DOHH2 (cell line): ENCODE results near the gene PDE6C.

Experiments used
- H3F3A ChIP-seq: fragments of 200-600 bp; sonication (generic), shearing (Covaris generic); 2 replicates; pipeline ENCODE4 v1.6.0; 2016; ENCODE audit warnings: antibody characterized with exemption, mild to moderate bottlenecking; ENCODE audit not compliant: control insufficient read depth, insufficient read depth
- H3K27ac ChIP-seq: fragments of 200-600 bp; sonication (generic); 2 replicates; pipeline ENCODE4 v1.5.1; 2014; ENCODE audit warnings: low read depth, mild to moderate bottlenecking, low read length, moderate library complexity
- H3K27me3 ChIP-seq: fragments of 200-600 bp; sonication (generic); 2 replicates; pipeline ENCODE4 v1.6.1; 2014; ENCODE audit warnings: mild to moderate bottlenecking, low read length, mixed read lengths; ENCODE audit not compliant: control insufficient read depth
- H3K36me3 ChIP-seq: fragments of 200-600 bp; sonication (generic); 2 replicates; pipeline ENCODE4 v1.6.1; 2014; ENCODE audit warnings: mild to moderate bottlenecking, low read length, moderate library complexity, mixed read lengths; ENCODE audit not compliant: control insufficient read depth
- H3K4me1 ChIP-seq: fragments of 200-600 bp; sonication (generic); 2 replicates; pipeline ENCODE4 v1.6.1; 2014; ENCODE audit warnings: mild to moderate bottlenecking, low read length, mixed read lengths; ENCODE audit not compliant: control insufficient read depth
- H3K4me2 ChIP-seq: fragments of 200-600 bp; sonication (generic); 2 replicates; pipeline ENCODE4 v1.6.0; 2014; ENCODE audit warnings: mild to moderate bottlenecking, low read length, moderate library complexity
- H3K4me3 ChIP-seq: fragments of 200-600 bp; sonication (generic); 2 replicates; pipeline ENCODE4 v1.5.1; 2014; ENCODE audit warnings: mild to moderate bottlenecking, low read length, mixed read lengths
- H3K79me2 ChIP-seq: fragments of 200-600 bp; sonication (generic); 2 replicates; pipeline ENCODE4 v1.6.1; 2014; ENCODE audit warnings: mild to moderate bottlenecking, low read length, mixed read lengths; ENCODE audit not compliant: control insufficient read depth
- H3K9me2 ChIP-seq: fragments of 200-600 bp; sonication (generic); replicated peaks from 2 replicates; pipeline ENCODE4 v1.6.1; 2014; ENCODE audit warnings: mild to moderate bottlenecking, low read length, mixed read lengths; ENCODE audit not compliant: control insufficient read depth
- H3K9me3 ChIP-seq: fragments of 200-600 bp; sonication (generic); 2 replicates; pipeline ENCODE4 v1.6.1; 2014; ENCODE audit warnings: antibody characterized with exemption, low read length, mixed read lengths; ENCODE audit not compliant: control insufficient read depth, insufficient read depth
- H4K20me1 ChIP-seq: fragments of 200-600 bp; sonication (generic); 2 replicates; pipeline ENCODE4 v1.6.0; 2014; ENCODE audit warnings: low read depth, mild to moderate bottlenecking, antibody characterized with exemption, low read length, moderate library complexity; ENCODE audit not compliant: control insufficient read depth, insufficient read depth
- CTCF ChIP-seq: fragments of 200-600 bp; sonication (generic); IDR thresholded peaks from one replicate; pipeline ENCODE4 v1.5.1; 2014; ENCODE audit warnings: antibody characterized with exemption, mild to moderate bottlenecking, low read depth, low read length; ENCODE audit not compliant: poor library complexity, severe bottlenecking
- EZH2phosphoT487 ChIP-seq: fragments of 200-600 bp; sonication (generic); IDR thresholded peaks from 2 replicates; pipeline ENCODE4 v1.6.1; 2017; ENCODE audit warnings: borderline replicate concordance, mild to moderate bottlenecking, antibody characterized with exemption, low read length, moderate library complexity, mixed read lengths

The PDE6C gene

GRCh38 chr10:93612311-93612710 lies at the start of gene PDE6C:
TSS of gene PDE6C (plus strand) at chr10:93612537. CDS start at chr10:93612726, 189 bp downstream.
- Histone ChIP-seq H3K4me2 (no peak within 1 kb of the TSS), H3K27me3 (no peaks in the 10 kb centered on the region), H4K20me1 (no peaks in the 10 kb centered on the region), H3K4me3 (no peak within 1 kb of the TSS), H3K9me3 (no peaks in the 10 kb centered on the region), H3K9me2 (no peaks in the 10 kb centered on the region), H3K36me3 (no peaks in the 10 kb centered on the region), H3F3A (no peaks in the 10 kb centered on the region), H3K27ac (no peak within 1 kb of the TSS), H3K79me2 (no peaks in the 10 kb centered on the region), H3K4me1 (no peaks in the 10 kb centered on the region)
- no peak for TF ChIP-seq EZH2phosphoT487
- TF ChIP-seq CTCF, result no peak

- Histone ChIP-seq H3K4me3 (no peak overlapping the region), H3K9me2 (no peaks in the 10 kb centered on the region), H3K36me3 (no peaks in the 10 kb centered on the region), H3K27ac (no peak overlapping the region), H4K20me1 (no peaks in the 10 kb centered on the region), H3K9me3 (no peaks in the 10 kb centered on the region), H3K4me1 (no peaks in the 10 kb centered on the region), H3K79me2 (no peaks in the 10 kb centered on the region), H3K4me2 (no peak overlapping the region), H3K27me3 (peaks cover 6% of the 10 kb centered on the region), H3F3A (no peaks in the 10 kb centered on the region)
- TF ChIP-seq EZH2phosphoT487 (no peak), CTCF (no peak)
Measured at GRCh38 chr10:93565446-93565845, 46.9 kb upstream of the PDE6C start.

GRCh38 chr10:93566435-93567276 lies 45.7 kb upstream of the PDE6C start, which contains the start of gene FFAR4:
TSS of gene FFAR4 (plus strand) at chr10:93566665. CDS start at chr10:93566721, 56 bp downstream.
- no peaks in the 10 kb centered on the region for H3K4me1 ChIP-seq
- no peak within 1 kb of the TSS for H3K4me3 ChIP-seq
- TF ChIP-seq EZH2phosphoT487, result no peak
- TF ChIP-seq CTCF, result no peak
- H3K9me2 ChIP-seq, result no peaks in the 10 kb centered on the region
- H3F3A ChIP-seq, result no peaks in the 10 kb centered on the region
- no peaks in the 10 kb centered on the region for H3K79me2 ChIP-seq
- H3K9me3 ChIP-seq, result no peaks in the 10 kb centered on the region
- H3K27ac ChIP-seq, result no peak within 1 kb of the TSS
- no peaks in the 10 kb centered on the region for H4K20me1 ChIP-seq
- H3K36me3 ChIP-seq, result no peaks in the 10 kb centered on the region
- peaks cover 6% of the 10 kb centered on the region for H3K27me3 ChIP-seq
- H3K4me2 ChIP-seq, result no peak within 1 kb of the TSS
